Mammary epithelial cell (primary cell): Measurements from ENCODE around the gene UBE2H.
"Not testable (repeated sequence)": the region's sequence is repeated elsewhere in the genome, so short reads cannot be mapped to it uniquely, and the experiment has no call there.

Experiments
- EZH2 ChIP-seq: IDR thresholded peaks from 2 replicates; pipeline ENCODE4 v1.6.1; 2012; ENCODE audit warnings: low read length, inconsistent platforms, borderline replicate concordance
- TF ChIP-seq, protein P1 (sequence below), 2 donors: IDR thresholded peaks in 1 of 2; conservative IDR thresholded peaks in 1 of 2; 2 replicates each; pipeline ENCODE4 v1.5.1; 2011 to 2012; ENCODE audit warnings: inconsistent platforms in 2 of 2, low read length in 2 of 2, mild to moderate bottlenecking in 2 of 2, control low read depth in 1 of 2, low read depth in 1 of 2; ENCODE audit not compliant: insufficient read depth in 1 of 2; ENCODE audit errors: extremely low read depth in 1 of 2

DNA sequence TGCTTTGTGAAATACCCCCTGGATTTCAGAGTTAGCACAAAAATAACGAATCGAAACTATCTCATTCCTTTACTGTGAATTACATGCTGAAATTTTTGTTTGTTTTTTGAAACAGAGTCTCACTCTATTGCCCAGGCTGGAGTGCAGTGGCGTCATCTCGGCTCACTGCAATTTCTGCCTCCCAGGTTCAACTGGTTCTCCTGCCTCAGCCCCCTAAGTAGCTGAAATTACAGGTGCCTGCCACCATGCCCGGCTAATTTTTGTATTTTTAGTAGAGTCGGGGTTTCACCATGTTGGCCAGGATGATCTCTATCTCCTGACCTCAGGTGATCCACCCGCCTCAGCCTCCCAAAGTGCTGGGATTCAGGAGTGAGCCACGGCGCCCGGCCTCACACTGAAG is 125.9 kb downstream of the UBE2H start:
- TF ChIP-seq, protein P1, sequence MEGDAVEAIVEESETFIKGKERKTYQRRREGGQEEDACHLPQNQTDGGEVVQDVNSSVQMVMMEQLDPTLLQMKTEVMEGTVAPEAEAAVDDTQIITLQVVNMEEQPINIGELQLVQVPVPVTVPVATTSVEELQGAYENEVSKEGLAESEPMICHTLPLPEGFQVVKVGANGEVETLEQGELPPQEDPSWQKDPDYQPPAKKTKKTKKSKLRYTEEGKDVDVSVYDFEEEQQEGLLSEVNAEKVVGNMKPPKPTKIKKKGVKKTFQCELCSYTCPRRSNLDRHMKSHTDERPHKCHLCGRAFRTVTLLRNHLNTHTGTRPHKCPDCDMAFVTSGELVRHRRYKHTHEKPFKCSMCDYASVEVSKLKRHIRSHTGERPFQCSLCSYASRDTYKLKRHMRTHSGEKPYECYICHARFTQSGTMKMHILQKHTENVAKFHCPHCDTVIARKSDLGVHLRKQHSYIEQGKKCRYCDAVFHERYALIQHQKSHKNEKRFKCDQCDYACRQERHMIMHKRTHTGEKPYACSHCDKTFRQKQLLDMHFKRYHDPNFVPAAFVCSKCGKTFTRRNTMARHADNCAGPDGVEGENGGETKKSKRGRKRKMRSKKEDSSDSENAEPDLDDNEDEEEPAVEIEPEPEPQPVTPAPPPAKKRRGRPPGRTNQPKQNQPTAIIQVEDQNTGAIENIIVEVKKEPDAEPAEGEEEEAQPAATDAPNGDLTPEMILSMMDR (conservative IDR thresholded peaks at IDR 0.05 in 1 of 2, IDR thresholded peaks at IDR 0.05 in 1 of 2; ENCODE audit: extremely low read depth in 1 of 2, insufficient read depth in 1 of 2, low read depth in 1 of 2, low read length in 2 of 2): not testable (repeated sequence)
- TF ChIP-seq EZH2: not testable (repeated sequence)
